ENCODE measurements around the gene BMERB1. TPM values are rescaled to one million over a fixed set of nuclear protein-coding genes. Genes with fewer than 3 reads are reported as not detected.
"Not testable (repeated sequence)": the region's sequence is repeated elsewhere in the genome, so short reads cannot be mapped to it uniquely, and the experiment has no call there.

BMERB1 gene
- total RNA-seq, 1 donor from 2014 or later = 65.9 TPM

- peaks cover 4% of the 10 kb centered on the region for H3K9me3 Mint-ChIP-seq (ENCODE audit: unreplicated experiment)
- H3K4me3 Mint-ChIP-seq (ENCODE audit: unreplicated experiment) = no peak overlapping the region
- no peak overlapping the region for H3K27ac Mint-ChIP-seq (ENCODE audit: unreplicated experiment)
Observed at GRCh38 chr16:15571557-15571956, 137.2 kb downstream of the BMERB1 start.

GRCh38 chr16:15572329-15573001 is 138.1 kb downstream of the BMERB1 start:
- Mint-ChIP-seq H3K27ac (ENCODE audit: unreplicated experiment) (no peak overlapping the region), H3K36me3 (ENCODE audit: unreplicated experiment) (no peaks in the 10 kb centered on the region), H3K27me3 (ENCODE audit: unreplicated experiment) (peaks cover 2% of the 10 kb centered on the region), H3K4me3 (ENCODE audit: unreplicated experiment) (no peak overlapping the region), H3K4me1 (ENCODE audit: low read depth, unreplicated experiment) (peaks cover 7% of the 10 kb centered on the region), H3K9me3 (ENCODE audit: unreplicated experiment) (peaks cover 3% of the 10 kb centered on the region)
- no peak for TF ChIP-seq CTCF (IDR thresholded peaks at IDR 0.05; ENCODE audit: partially characterized antibody, unreplicated experiment)
- DNase-seq = no peak

More at GRCh38 chr16:15571557-15571956, 137.2 kb downstream of the BMERB1 start:
- no peak for DNase-seq
- Mint-ChIP-seq H3K36me3 (ENCODE audit: unreplicated experiment) (no peaks in the 10 kb centered on the region), H3K27me3 (ENCODE audit: unreplicated experiment) (peaks cover 2% of the 10 kb centered on the region), H3K4me1 (ENCODE audit: low read depth, unreplicated experiment) (peaks cover 4% of the 10 kb centered on the region)
- TF ChIP-seq CTCF (IDR thresholded peaks at IDR 0.05; ENCODE audit: partially characterized antibody, unreplicated experiment) = no peak

GRCh38 chr16:15573274-15573895 is 139.0 kb downstream of the BMERB1 start:
- Mint-ChIP-seq H3K36me3 (ENCODE audit: unreplicated experiment) (no peaks in the 10 kb centered on the region), H3K9me3 (ENCODE audit: unreplicated experiment) (peaks cover 3% of the 10 kb centered on the region), H3K4me3 (ENCODE audit: unreplicated experiment) (no peak overlapping the region), H3K4me1 (ENCODE audit: low read depth, unreplicated experiment) (peaks cover 7% of the 10 kb centered on the region), H3K27me3 (ENCODE audit: unreplicated experiment) (peaks cover 2% of the 10 kb centered on the region), H3K27ac (ENCODE audit: unreplicated experiment) (no peak overlapping the region)
- DNase-seq = no peak
- no peak for TF ChIP-seq CTCF (IDR thresholded peaks at IDR 0.05; ENCODE audit: partially characterized antibody, unreplicated experiment)

GRCh38 chr16:15573896-15574613 is 139.7 kb downstream of the BMERB1 start:
- H3K4me1 Mint-ChIP-seq (ENCODE audit: low read depth, unreplicated experiment); H3K27ac Mint-ChIP-seq (ENCODE audit: unreplicated experiment): not testable (repeated sequence)

GRCh38 chr16:15574614-15574948 is 140.2 kb downstream of the BMERB1 start:
- DNase-seq = no peak
- TF ChIP-seq CTCF (IDR thresholded peaks at IDR 0.05; ENCODE audit: partially characterized antibody, unreplicated experiment) = no peak
- Mint-ChIP-seq H3K36me3 (ENCODE audit: unreplicated experiment) (no peaks in the 10 kb centered on the region), H3K4me1 (ENCODE audit: low read depth, unreplicated experiment) (peaks cover 7% of the 10 kb centered on the region), H3K27me3 (ENCODE audit: unreplicated experiment) (peaks cover 2% of the 10 kb centered on the region), H3K9me3 (ENCODE audit: unreplicated experiment) (peaks cover 3% of the 10 kb centered on the region), H3K4me3 (ENCODE audit: unreplicated experiment) (no peak overlapping the region), H3K27ac (ENCODE audit: unreplicated experiment) (no peak overlapping the region)

More at GRCh38 chr16:15573896-15574613, 139.7 kb downstream of the BMERB1 start:
- H3K9me3 Mint-ChIP-seq (ENCODE audit: unreplicated experiment); DNase-seq; H3K4me3 Mint-ChIP-seq (ENCODE audit: unreplicated experiment); H3K36me3 Mint-ChIP-seq (ENCODE audit: unreplicated experiment); H3K27me3 Mint-ChIP-seq (ENCODE audit: unreplicated experiment): not testable (repeated sequence)

Data from glutamatergic neuron (in vitro differentiated cells).